ENCODE data around the gene LRRC75A. TPM values are rescaled to one million over a fixed set of nuclear protein-coding genes. Genes with fewer than 3 reads are reported as not detected.
"Not testable (repeated sequence)": the region's sequence is repeated elsewhere in the genome, so short reads cannot be mapped to it uniquely, and the experiment has no call there.

LRRC75A gene
- polyA plus RNA-seq, 1 experiment = 1.3 TPM

- no peak for DNase-seq (ENCODE audit: low read depth)
- TF ChIP-seq CTCF (IDR thresholded peaks at IDR 0.05; ENCODE audit: insufficient read depth, low read depth, low read length) = no peak
- ChIA-PET CTCF (interaction anchor here (0.9 to 5.4 kb wide), 8 partner anchors 11 to 90 kb away, joined by 3 to 46 read pairs (median 4); no protein-coding TSS in a partner anchor), POLR2A (interaction anchor here (0.7 kb wide), 1 partner anchor 34 kb away, joined by 5 read pairs; no protein-coding TSS in a partner anchor)
- Histone ChIP-seq H3K27me3 (ENCODE audit: control insufficient read depth, insufficient read depth, low read length) (no peaks in the 10 kb centered on the region), H3K4me3 (ENCODE audit: low read depth, low read length) (no peak overlapping the region), H3K36me3 (ENCODE audit: control insufficient read depth, insufficient read depth, low read length) (peaks cover 34% of the 10 kb centered on the region)
These were observed 50.9 kb downstream of the LRRC75A start for GRCh38 chr17:16440901-16441629.

- CTCF ChIA-PET = interaction anchor here (0.9 to 5.4 kb wide), 5 partner anchors 12 to 91 kb away, joined by 3 to 46 read pairs (median 5); no protein-coding TSS in a partner anchor
- POLR2A ChIA-PET = interaction anchor here (0.7 kb wide), 1 partner anchor 33 kb away, joined by 5 read pairs; no protein-coding TSS in a partner anchor
- DNase-seq (ENCODE audit: low read depth); H3K27me3 ChIP-seq (ENCODE audit: control insufficient read depth, insufficient read depth, low read length): not testable (repeated sequence)
- peak overlapping the region; percentile 94 for H3K4me3 ChIP-seq (ENCODE audit: low read depth, low read length)
- peaks cover 31% of the 10 kb centered on the region for H3K36me3 ChIP-seq (ENCODE audit: control insufficient read depth, insufficient read depth, low read length)
These were observed 51.6 kb downstream of the LRRC75A start for GRCh38 chr17:16440354-16440753.

GRCh38 chr17:16439811-16440351 is 52.1 kb downstream of the LRRC75A start:
- DNase-seq (ENCODE audit: low read depth) = no peak
- H3K4me3 ChIP-seq (ENCODE audit: low read depth, low read length) = peak overlapping the region; percentile 94
- H3K27me3 ChIP-seq (ENCODE audit: control insufficient read depth, insufficient read depth, low read length) = no peaks in the 10 kb centered on the region
- ChIA-PET POLR2A (interaction anchor here (0.5 to 0.7 kb wide), 2 partner anchors 32 to 76 kb away, joined by 4 to 5 read pairs; no protein-coding TSS in a partner anchor), CTCF (interaction anchor here (1.1 to 5.4 kb wide), 4 partner anchors 12 to 82 kb away, joined by 4 to 46 read pairs (median 8); no protein-coding TSS in a partner anchor)
- TF ChIP-seq CTCF (IDR thresholded peaks at IDR 0.05; ENCODE audit: insufficient read depth, low read depth, low read length) = no peak
- peaks cover 30% of the 10 kb centered on the region for H3K36me3 ChIP-seq (ENCODE audit: control insufficient read depth, insufficient read depth, low read length)

GRCh38 chr17:16439303-16439791 is 52.6 kb downstream of the LRRC75A start:
- DNase-seq (ENCODE audit: low read depth) = no peak
- CTCF ChIA-PET = interaction anchor here (1.3 to 5.4 kb wide), 5 partner anchors 10 to 75 kb away, joined by 5 to 46 read pairs (median 13); no protein-coding TSS in a partner anchor

More at GRCh38 chr17:16439303-16439791, 52.6 kb downstream of the LRRC75A start:
- Histone ChIP-seq H3K36me3 (ENCODE audit: control insufficient read depth, insufficient read depth, low read length) (peaks cover 27% of the 10 kb centered on the region), H3K27me3 (ENCODE audit: control insufficient read depth, insufficient read depth, low read length) (no peaks in the 10 kb centered on the region), H3K4me3 (ENCODE audit: low read depth, low read length) (peak overlapping the region; percentile 94)
- POLR2A ChIA-PET = interaction anchor here (0.5 to 1.1 kb wide), 2 partner anchors 21 to 75 kb away, joined by 3 to 4 read pairs; no protein-coding TSS in a partner anchor
- no peak for TF ChIP-seq CTCF (IDR thresholded peaks at IDR 0.05; ENCODE audit: insufficient read depth, low read depth, low read length)

Data from BJ (cell line).